Astrocyte of the hippocampus (primary cell): Measurements from ENCODE around the gene PIK3C2B.
A peak's percentile ranks its signal among the peaks of the same experiment; 100 is the strongest.
"Not testable (repeated sequence)": the region's sequence is repeated elsewhere in the genome, so short reads cannot be mapped to it uniquely, and the experiment has no call there.

Experiments
- DNase-seq: peaks from one replicate; pipeline ENCODE4 v3.0.0; 2011; ENCODE audit warnings: low read depth, low spot score

The PIK3C2B gene, protein sequence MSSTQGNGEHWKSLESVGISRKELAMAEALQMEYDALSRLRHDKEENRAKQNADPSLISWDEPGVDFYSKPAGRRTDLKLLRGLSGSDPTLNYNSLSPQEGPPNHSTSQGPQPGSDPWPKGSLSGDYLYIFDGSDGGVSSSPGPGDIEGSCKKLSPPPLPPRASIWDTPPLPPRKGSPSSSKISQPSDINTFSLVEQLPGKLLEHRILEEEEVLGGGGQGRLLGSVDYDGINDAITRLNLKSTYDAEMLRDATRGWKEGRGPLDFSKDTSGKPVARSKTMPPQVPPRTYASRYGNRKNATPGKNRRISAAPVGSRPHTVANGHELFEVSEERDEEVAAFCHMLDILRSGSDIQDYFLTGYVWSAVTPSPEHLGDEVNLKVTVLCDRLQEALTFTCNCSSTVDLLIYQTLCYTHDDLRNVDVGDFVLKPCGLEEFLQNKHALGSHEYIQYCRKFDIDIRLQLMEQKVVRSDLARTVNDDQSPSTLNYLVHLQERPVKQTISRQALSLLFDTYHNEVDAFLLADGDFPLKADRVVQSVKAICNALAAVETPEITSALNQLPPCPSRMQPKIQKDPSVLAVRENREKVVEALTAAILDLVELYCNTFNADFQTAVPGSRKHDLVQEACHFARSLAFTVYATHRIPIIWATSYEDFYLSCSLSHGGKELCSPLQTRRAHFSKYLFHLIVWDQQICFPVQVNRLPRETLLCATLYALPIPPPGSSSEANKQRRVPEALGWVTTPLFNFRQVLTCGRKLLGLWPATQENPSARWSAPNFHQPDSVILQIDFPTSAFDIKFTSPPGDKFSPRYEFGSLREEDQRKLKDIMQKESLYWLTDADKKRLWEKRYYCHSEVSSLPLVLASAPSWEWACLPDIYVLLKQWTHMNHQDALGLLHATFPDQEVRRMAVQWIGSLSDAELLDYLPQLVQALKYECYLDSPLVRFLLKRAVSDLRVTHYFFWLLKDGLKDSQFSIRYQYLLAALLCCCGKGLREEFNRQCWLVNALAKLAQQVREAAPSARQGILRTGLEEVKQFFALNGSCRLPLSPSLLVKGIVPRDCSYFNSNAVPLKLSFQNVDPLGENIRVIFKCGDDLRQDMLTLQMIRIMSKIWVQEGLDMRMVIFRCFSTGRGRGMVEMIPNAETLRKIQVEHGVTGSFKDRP (N-terminal part only)

DNA sequence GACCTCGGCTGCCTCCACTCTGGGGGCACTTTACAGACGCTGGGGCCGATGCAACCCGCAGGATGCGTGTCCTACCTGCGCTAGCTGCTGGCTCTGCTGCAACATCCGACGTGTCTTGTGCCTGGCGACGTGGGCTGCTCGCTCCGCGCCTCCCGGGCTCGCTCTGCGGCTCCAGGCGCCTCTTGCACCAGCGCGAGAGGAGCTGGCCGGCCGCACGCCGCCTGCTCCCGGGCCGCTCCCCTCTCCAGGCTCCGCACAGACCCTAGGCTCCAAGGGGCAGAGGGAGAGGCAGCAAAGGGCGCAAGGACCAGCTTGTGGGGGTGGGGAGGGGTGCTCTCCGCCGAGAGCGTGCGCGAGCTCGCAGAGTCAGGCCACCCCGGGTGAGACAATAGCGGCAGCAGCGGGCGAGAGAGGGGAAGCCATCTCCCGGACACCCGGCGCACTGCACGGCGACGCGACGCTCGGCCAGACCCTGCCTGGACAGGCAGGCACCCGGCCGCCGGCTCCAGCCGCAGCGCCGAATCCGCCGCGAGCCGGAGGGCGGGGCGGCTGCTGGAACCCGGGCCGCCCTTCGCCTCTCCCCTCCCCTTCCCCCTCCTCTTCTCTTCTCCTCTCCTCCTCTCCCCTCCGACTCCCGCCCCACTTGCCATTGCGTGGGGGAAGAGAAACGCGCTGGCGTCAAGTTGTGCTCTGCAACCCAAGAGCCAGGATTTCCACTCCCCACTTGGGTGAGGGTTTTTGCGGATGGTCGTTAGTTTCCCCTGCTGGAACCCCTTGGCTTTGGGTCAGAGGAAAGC is at the start of gene PIK3C2B:
TSS of gene PIK3C2B (minus strand) at position 525 of the 797 bp plus-strand sequence. CDS start 25,003 bp downstream, outside the sequence.
- DNase-seq = peak; percentile 93

DNA sequence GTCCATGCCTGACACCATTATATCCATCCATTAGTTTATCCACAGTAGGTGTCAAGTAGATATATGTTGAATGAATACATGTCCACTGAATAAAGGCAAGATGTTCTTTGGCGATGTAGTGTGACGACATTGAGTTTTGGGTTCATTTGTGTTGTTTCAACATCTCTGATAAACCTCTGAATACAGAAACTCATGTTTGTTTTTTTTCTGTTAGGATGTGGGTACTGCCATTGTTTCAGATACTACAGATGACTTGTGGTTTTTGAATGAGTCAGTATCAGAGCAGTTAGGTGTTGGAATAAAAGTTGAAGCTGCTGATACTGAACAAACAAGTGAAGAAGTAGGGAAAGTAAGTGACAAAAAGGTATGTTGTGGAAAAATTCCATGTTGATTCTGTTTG is 49.7 kb upstream of the PIK3C2B start:
- DNase-seq = peak; percentile 37

DNA sequence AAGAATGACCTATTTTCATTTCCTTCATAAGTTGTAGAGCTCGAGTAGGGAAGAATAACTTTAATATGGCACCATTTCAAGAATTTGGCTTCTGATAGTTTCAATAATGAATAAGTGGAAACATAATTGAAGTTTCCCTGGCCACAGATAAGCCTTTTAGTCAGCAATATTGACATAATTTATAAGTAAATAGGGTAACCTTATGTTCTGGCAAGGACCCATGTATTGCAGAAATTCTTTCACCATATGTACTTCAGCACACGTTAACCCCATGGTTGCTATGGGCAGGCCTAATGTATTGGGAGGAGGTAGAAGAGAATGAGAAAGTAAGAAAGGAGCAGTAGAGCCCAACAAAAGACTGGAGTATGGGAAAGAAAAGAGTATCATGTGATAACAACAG is 47.0 kb upstream of the PIK3C2B start:
- DNase-seq = no peak

DNA sequence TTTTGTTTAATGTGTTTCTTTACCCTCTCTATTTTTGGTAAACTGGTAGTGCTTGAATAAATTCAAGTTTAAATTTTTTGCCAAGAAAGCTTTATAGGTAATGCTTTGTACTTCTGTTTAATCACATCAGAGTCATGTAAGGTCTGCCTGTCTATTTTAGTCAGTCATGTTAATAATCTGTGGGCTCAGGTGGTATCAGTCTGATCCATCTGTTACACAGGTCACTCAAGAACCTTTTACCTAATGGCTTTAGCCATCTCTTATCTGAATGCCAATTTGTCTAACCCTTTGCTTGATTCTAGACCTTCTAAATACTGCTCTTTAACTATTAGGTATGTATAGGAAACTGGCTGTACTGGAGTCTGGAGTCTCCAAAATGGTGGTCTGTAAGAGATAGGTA is 38.2 kb upstream of the PIK3C2B start:
- DNase-seq = no peak

GRCh38 chr1:204530932-204531331 is 36.3 kb upstream of the PIK3C2B start:
- DNase-seq = no peak

DNA sequence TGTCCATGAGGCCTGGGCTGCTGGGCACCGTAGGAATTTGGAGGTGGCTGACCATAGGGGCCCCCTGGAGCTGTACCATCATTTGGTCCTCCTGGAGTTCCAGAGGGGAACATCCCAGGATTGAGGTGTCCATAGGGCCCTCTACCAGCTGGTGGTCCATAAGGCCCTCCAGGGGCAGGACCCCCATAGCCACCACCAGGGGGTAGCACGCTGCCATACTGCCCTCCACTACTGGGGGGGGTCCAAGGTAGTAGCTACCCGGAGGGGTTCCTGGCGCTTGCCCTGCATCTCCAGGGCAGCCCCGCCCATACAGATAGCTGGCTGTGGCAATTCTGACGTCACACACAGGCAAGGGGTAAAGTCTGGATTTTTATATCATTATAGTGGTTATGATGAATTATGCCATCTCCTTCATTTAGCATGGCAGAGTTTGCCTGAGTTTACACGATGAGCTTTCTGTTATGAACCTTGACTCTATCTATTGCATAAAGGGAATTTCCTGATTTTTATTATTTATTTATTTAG is 34.8 kb upstream of the PIK3C2B start:
- no peak for DNase-seq

DNA sequence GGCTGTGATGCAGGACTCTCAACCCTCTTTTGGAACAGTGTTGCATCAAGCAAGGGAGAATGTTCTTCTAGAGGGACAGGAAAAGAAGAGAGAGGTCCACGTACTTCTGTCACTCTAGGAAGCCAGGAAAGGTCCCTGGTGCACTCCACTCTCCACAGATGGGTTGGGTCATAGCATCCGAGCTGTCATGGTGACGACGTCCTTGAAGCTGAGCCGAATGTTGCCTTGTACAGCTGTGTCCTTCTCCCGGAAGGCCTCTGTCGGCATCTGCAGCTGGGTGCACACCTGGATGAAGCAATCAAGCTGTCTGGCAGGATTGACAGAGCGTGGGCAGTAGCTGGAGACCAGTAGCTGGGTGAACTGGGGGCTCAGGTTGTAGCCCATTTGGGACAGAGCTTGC is 34.1 kb upstream of the PIK3C2B start:
- DNase-seq = no peak

- no peak for DNase-seq
Measured at GRCh38 chr1:204528241-204528640, 33.6 kb upstream of the PIK3C2B start.

DNA sequence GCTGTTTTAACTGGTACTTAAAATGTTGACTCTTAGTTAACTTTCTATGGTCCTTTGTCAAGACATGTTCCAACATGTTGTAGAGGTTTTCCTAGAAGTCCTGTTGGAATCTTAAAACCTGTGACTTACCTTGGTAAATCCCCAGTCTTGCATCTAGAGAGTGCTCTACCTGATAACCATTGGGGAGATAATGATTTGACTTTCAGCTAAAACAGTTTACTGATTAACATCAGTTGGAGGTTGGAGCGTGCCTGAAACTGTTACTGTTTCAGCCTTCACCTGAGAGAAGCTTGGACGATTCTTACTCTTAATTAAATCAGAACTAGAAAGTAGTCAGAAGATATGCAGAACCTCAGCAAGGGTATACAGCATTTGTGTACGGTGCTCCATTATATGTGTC is 30.4 kb upstream of the PIK3C2B start:
- DNase-seq = no peak

DNA sequence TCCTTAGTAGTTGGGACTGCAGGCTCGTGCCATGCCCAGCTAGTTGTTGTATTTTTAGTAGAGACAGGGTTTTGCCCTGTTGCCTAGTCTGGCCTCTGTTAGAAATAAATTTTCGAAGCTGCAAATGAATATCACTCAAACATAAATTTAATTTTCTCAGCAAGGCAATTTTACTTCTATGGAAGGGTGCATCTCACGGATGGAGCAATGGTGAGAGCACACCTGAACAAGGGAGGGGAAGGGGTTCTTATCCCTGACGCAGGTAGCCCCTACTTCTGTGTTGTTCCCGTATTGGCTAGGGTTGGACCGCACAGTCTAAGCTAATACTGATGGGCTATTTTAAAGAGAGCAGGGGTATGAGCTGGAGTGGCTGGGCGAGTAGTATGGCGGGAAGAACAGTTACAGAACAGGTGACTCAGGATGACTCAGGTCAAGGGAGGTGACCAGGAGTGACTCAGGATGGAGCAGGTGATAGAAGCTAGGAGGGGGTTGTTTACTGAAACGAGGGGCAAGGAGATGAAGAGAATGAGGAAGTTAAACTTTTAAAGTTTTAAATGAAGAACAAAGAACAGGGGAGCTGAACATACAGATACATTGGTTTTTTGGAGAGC is 29.1 kb upstream of the PIK3C2B start:
- DNase-seq = no peak

DNA sequence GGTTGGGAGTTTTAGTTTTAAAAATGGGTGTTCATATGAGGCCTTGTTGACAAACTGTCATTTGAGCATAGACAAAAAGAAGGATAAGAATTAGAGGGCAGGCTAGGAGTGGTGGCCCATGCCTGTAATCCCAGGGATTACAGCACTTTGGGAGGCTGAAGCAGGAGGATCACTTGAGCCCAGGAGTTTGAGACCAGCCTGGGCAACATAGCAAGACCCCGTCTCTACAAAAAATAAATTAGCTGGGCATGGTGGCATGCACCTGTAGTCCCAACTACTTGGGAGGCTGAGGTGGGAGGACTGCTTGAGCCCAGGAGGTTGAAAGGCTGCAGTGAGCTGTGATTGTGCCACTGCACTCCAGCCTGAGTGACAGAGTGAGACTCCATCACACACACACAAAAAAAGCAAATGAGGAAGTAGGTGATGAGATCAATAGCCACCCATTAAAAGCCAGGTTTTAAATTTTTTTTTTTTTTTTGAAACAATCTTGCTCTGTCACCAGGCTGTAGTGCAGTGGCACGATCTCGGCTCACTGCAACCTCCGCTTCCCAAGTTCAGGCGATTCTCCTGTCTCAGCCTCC is 27.4 kb upstream of the PIK3C2B start:
- not testable (repeated sequence) for DNase-seq

- peak; percentile 28 for DNase-seq
Measured at GRCh38 chr1:204520834-204521709, 26.5 kb upstream of the PIK3C2B start.

GRCh38 chr1:204517382-204517781 is 22.8 kb upstream of the PIK3C2B start:
- DNase-seq = not testable (repeated sequence)

DNA sequence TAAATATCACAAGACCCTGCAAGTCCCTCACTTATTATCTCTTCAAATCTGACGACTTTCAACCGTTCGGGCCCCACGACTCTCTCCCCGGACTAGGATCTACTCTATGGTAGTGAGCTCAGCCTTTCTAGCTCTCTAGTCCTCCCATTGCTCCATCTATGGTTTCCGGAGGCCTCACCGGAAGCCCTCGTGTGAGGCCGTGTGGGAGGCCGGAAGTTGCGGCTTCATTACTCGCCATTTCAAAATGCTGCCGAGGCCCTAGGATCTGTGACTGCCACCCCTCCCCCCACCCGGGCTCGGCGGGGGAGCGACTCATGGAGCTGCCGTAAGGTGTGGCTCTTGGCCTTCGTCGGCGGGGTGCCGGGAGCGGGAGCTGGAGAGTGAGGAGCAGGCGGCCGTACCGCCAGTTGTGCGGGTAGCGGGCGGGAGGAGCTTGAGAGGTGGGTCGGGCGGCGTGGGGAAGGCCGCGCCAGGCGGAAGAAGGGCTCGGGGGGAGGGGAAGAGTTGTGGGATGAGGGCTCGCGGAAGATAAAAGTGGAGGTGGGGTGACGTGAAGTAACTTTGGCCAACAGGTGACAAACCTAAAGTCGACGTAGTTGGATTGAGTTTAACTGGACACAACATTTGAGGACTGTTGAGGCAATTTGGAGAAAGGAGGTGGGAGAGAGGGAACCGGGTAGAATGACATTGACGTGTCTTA is 21.7 kb upstream of the PIK3C2B start, which contains the start of gene MDM4:
TSS of gene MDM4 (plus strand) at position 227 of the 700 bp plus-strand sequence. CDS start 9,113 bp downstream, outside the sequence.
- peak; percentile 98 for DNase-seq

- DNase-seq = no peak
Measured at GRCh38 chr1:204514828-204515227, 20.2 kb upstream of the PIK3C2B start.

DNA sequence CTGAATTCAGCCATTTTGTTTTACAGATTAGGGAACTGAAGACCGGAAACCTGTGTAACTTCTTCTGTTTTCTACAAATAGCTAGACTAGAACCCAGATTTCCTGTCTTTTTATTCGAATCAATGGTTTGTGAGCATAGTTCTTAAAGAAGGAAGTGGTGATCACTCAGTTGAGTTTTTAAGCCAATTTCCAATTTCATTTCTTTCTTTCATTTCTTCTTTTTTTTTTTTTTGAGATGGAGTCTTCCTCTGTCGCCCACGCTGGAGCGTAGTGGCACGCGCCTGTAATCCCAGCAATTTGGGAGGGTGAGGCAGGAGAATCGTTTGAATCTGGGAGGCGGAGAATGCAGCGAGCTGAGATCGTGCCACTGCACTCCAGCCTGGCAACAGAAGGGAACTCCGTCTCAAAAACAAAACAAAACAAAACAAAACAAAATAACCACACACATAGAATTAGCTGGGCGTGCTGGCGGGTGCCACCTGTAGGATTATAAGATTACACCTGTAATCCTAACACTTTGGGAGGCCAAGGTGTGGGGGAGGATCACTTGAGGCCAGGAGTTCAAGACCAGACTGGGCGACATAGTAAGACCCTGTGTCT is 18.6 kb upstream of the PIK3C2B start:
- no peak for DNase-seq

- DNase-seq = no peak
Measured at GRCh38 chr1:204511366-204511765, 16.8 kb upstream of the PIK3C2B start.

GRCh38 chr1:204509186-204509635 is 14.6 kb upstream of the PIK3C2B start:
- no peak for DNase-seq
